IMR-90 (cell line): ENCODE measurements around the gene AHDC1.

Experiments
- BHLHE40 ChIP-seq: fragments of 150-350 bp; IDR thresholded peaks from 2 replicates; pipeline ENCODE4 v1.6.1; 2016; ENCODE audit warnings: mild to moderate bottlenecking, low read depth, low read length
- FOS ChIP-seq: fragments of 150-350 bp; IDR thresholded peaks from 2 replicates; pipeline ENCODE4 v1.6.1; 2016; ENCODE audit warnings: low read depth, low read length
- MXI1 ChIP-seq: IDR thresholded peaks from 2 replicates; pipeline ENCODE4 v1.6.1; 2012; ENCODE audit warnings: low read depth, mild to moderate bottlenecking, low read length, moderate library complexity, borderline replicate concordance
- POLR2A ChIP-seq: IDR thresholded peaks from 2 replicates; pipeline ENCODE4 v1.6.1; 2012; ENCODE audit warnings: mild to moderate bottlenecking, low read depth, low read length
- RAD21 ChIP-seq: IDR thresholded peaks from 2 replicates; pipeline ENCODE4 v1.6.1; 2012; ENCODE audit warnings: low read length, improper control_type of control experiment
- SMC3 ChIP-seq: fragments of 150-350 bp; IDR thresholded peaks from 2 replicates; pipeline ENCODE4 v1.6.1; 2016; ENCODE audit warnings: low read depth, mild to moderate bottlenecking, antibody characterized with exemption, low read length, moderate library complexity
- TF ChIP-seq, protein P1 (sequence below): conservative IDR thresholded peaks from 2 replicates; pipeline ENCODE4 v1.5.1; 2012; ENCODE audit warnings: mild to moderate bottlenecking, low read depth, low read length, improper control_type of control experiment
- TF ChIP-seq, protein P2 (sequence below): fragments of 150-350 bp; IDR thresholded peaks from 2 replicates; pipeline ENCODE4 v1.6.1; 2017; ENCODE audit warnings: mild to moderate bottlenecking, antibody characterized with exemption, low read length, low read depth

DNA sequence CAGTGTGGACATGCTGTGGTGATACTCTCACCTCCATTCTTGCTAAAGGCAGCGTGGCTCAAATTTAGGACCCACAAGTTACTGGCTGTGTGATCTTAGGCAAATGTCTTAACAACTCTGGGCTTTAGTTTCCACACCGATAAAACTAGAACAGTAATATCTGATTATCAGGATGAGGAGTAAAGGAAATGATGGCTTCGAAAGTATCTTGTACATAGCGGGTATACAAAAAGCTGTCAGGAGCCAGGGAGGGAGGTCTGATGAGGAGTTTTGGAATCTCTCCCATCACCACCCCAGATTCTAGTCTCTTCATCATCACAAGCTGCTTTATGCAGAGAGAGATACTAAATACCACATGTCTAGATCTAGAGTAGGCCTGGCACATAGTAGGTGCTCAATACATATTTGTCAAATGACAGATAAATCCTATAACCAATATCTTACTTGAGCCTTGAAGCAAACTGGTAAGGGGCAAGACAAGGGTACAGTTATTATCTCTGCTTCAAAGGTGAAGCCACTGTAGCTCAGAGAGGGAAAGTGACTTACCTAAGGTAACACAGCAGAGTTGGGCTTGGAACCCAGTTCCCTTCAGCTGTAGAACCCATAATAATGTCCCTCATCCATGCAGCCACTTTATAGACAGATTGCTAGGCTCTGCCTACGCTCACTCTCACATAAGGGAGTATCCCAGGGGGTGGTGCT is 40.6 kb upstream of the AHDC1 start:
- TF ChIP-seq, protein P1, sequence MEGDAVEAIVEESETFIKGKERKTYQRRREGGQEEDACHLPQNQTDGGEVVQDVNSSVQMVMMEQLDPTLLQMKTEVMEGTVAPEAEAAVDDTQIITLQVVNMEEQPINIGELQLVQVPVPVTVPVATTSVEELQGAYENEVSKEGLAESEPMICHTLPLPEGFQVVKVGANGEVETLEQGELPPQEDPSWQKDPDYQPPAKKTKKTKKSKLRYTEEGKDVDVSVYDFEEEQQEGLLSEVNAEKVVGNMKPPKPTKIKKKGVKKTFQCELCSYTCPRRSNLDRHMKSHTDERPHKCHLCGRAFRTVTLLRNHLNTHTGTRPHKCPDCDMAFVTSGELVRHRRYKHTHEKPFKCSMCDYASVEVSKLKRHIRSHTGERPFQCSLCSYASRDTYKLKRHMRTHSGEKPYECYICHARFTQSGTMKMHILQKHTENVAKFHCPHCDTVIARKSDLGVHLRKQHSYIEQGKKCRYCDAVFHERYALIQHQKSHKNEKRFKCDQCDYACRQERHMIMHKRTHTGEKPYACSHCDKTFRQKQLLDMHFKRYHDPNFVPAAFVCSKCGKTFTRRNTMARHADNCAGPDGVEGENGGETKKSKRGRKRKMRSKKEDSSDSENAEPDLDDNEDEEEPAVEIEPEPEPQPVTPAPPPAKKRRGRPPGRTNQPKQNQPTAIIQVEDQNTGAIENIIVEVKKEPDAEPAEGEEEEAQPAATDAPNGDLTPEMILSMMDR: no peak
- TF ChIP-seq, protein P2, sequence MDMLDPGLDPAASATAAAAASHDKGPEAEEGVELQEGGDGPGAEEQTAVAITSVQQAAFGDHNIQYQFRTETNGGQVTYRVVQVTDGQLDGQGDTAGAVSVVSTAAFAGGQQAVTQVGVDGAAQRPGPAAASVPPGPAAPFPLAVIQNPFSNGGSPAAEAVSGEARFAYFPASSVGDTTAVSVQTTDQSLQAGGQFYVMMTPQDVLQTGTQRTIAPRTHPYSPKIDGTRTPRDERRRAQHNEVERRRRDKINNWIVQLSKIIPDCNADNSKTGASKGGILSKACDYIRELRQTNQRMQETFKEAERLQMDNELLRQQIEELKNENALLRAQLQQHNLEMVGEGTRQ: no peak
- TF ChIP-seq RAD21: no peak
- TF ChIP-seq POLR2A: no peak
- no peak for TF ChIP-seq SMC3
- TF ChIP-seq BHLHE40: no peak
- TF ChIP-seq MXI1: no peak
- TF ChIP-seq FOS: no peak
